K562 (cell line): ENCODE data around the gene PLD6. TPM values are rescaled to one million over a fixed set of nuclear protein-coding genes. Genes with fewer than 3 reads are reported as not detected.

Source experiments
- ATAC-seq: fragments of 200-7000 bp; cut with Tn5 transposase; 3 replicates; pipeline ENCODE4 v1.9.1; 2020; ENCODE audit warnings: moderate library complexity
- BruUV-seq: library from RNA; stranded (reverse); fragments of 400-500 nt; replicated peaks from 2 replicates; lab custom pipeline; 2021; lab: Mats Ljungman, UMichigan
- CTCF ChIA-PET: fragments of 300-600 bp; formaldehyde crosslinking; extraction: SDS; loops from one replicate; lab custom pipeline; 2021; ENCODE audit warnings: low intra/inter-chr PET ratio; lab: Yijun Ruan, JAX
- POLR2A ChIA-PET: fragments of 300-600, 350-650 bp; sonication (Branson Sonifier 250); formaldehyde crosslinking; extraction: SDS; loops from one replicate; lab custom pipeline; 2021; ENCODE audit warnings: antibody characterized with exemption, inconsistent platforms; lab: Yijun Ruan, JAX
- DNase-seq, 4 experiments: peaks; one replicate each; pipeline versions ENCODE4 v3.0.0 to v3.0.0-alpha.2; 2011 to 2018; ENCODE audit warnings: low spot score in 3 of 4, mixed read lengths in 3 of 4; ENCODE audit errors: extremely low read depth in 1 of 4
- FAIRE-seq: peaks from 2 replicates; lab custom pipeline; 2011; peaks lifted over from hg19 to GRCh38; lab: Jason Lieb, UNC
- H2AFZ ChIP-seq: 2 replicates; pipeline ENCODE4 v1.6.0; 2011; ENCODE audit warnings: low read depth, low read length, control low read depth, inconsistent platforms
- H3K27ac ChIP-seq: fragments of 200-600 bp; 3 replicates; pipeline ENCODE4 v1.8.0; 2011; ENCODE audit warnings: low read depth, mild to moderate bottlenecking, control low read depth, inconsistent platforms, low read length, moderate library complexity, mixed read lengths; ENCODE audit errors: extremely low read depth
- H3K27me3 ChIP-seq, 2 experiments: fragments of 300-600 bp in 1 of 2; 2 replicates in 1 of 2; 3 replicates in 1 of 2; pipeline versions ENCODE4 v1.6.0 to v1.8.0; 2011; ENCODE audit warnings: inconsistent platforms in 2 of 2, low read length in 2 of 2, mild to moderate bottlenecking in 1 of 2, mixed read lengths in 1 of 2, moderate library complexity in 1 of 2; ENCODE audit not compliant: control insufficient read depth in 2 of 2, insufficient read depth in 2 of 2
- H3K36me3 ChIP-seq: fragments of 300-600 bp; 3 replicates; pipeline ENCODE4 v1.8.0; 2011; ENCODE audit warnings: mild to moderate bottlenecking, low read length, inconsistent platforms; ENCODE audit not compliant: control insufficient read depth, insufficient read depth
- H3K4me1 ChIP-seq, 2 experiments: fragments of 200-600 bp in 1 of 2; replicated peaks in 1 of 2; 2 replicates in 1 of 2; 3 replicates in 1 of 2; pipeline versions ENCODE4 v1.5.1 to v1.8.0; 2011; ENCODE audit warnings: inconsistent platforms in 2 of 2, low read length in 2 of 2, mild to moderate bottlenecking in 1 of 2, mixed read lengths in 1 of 2, moderate library complexity in 1 of 2; ENCODE audit not compliant: control insufficient read depth in 2 of 2, insufficient read depth in 2 of 2
- H3K4me2 ChIP-seq: 2 replicates; pipeline ENCODE4 v1.6.1; 2011; ENCODE audit warnings: low read length, control low read depth, inconsistent platforms, mixed read lengths; ENCODE audit not compliant: insufficient read depth
- H3K4me3 ChIP-seq: fragments of 200-600 bp; sonication (generic), shearing (Covaris generic); 2 replicates; pipeline ENCODE4 v1.5.1; 2016; ENCODE audit warnings: control low read depth, inconsistent platforms
- H3K79me2 ChIP-seq: fragments of 200-600 bp; 3 replicates; pipeline ENCODE4 v1.8.0; 2011; ENCODE audit warnings: low read length, inconsistent platforms; ENCODE audit not compliant: control insufficient read depth, insufficient read depth
- H3K9ac ChIP-seq, 2 experiments: 2 replicates each; pipeline versions ENCODE4 v1.6.0 to v1.6.1; 2011; ENCODE audit warnings: low read depth in 2 of 2, low read length in 2 of 2, control low read depth in 1 of 2, inconsistent platforms in 1 of 2, mild to moderate bottlenecking in 1 of 2, mixed read lengths in 1 of 2; ENCODE audit not compliant: insufficient read depth in 1 of 2
- H3K9me1 ChIP-seq: one replicate; pipeline ENCODE4 v1.6.0; 2011; ENCODE audit warnings: inconsistent platforms, mild to moderate bottlenecking, low read length, moderate library complexity; ENCODE audit not compliant: control insufficient read depth, insufficient read depth
- H3K9me3 ChIP-seq: replicated peaks from 2 replicates; pipeline ENCODE4 v1.5.1; 2011; ENCODE audit warnings: low read depth, low read length, inconsistent platforms; ENCODE audit not compliant: control insufficient read depth, insufficient read depth
- H4K20me1 ChIP-seq: replicated peaks from 2 replicates; pipeline ENCODE4 v1.6.1; 2011; ENCODE audit warnings: low read length, inconsistent platforms, mixed read lengths; ENCODE audit not compliant: control insufficient read depth, insufficient read depth
- ARHGAP35 ChIP-seq: fragments of 450-650 bp; IDR thresholded peaks from 2 replicates; pipeline ENCODE4 v1.6.1; 2018; ENCODE audit not compliant: partially characterized antibody
- BCL6 ChIP-seq: fragments of 250-450 bp; sonication (Bioruptor Pico); IDR thresholded peaks from 2 replicates; pipeline ENCODE4 v1.4.0; 2020
- CTCF ChIP-seq, 3 experiments: IDR thresholded peaks in 2 of 3; conservative IDR thresholded peaks in 1 of 3; 2 replicates each; pipeline ENCODE4 v1.5.1; 2011 to 2012; ENCODE audit warnings: low read length in 3 of 3, mild to moderate bottlenecking in 3 of 3, control low read depth in 2 of 3, improper control_type of control experiment in 1 of 3, inconsistent platforms in 1 of 3, low read depth in 1 of 3, mixed read lengths in 1 of 3, moderate library complexity in 1 of 3; ENCODE audit not compliant: insufficient read depth in 2 of 3
- ERF ChIP-seq: fragments of 450-650 bp; formaldehyde crosslinking; IDR thresholded peaks from 2 replicates; pipeline ENCODE4 v1.4.0; 2020; ENCODE audit warnings: mild to moderate bottlenecking, mixed read lengths
- ETV1 ChIP-seq: fragments of 450-650 bp; conservative IDR thresholded peaks from 2 replicates; pipeline ENCODE4 v1.6.1; 2016; ENCODE audit warnings: missing genetic modification characterization, control low read depth, low read depth, missing compliant biosample characterization
- FOXO4 ChIP-seq: fragments of 450-650 bp; formaldehyde crosslinking; IDR thresholded peaks from 2 replicates; pipeline ENCODE4 v1.4.0; 2020; ENCODE audit warnings: mild to moderate bottlenecking, moderate library complexity
- LCOR ChIP-seq: sonication (generic); formaldehyde crosslinking; IDR thresholded peaks from 2 replicates; pipeline ENCODE4 v1.8.0; 2022; ENCODE audit warnings: mild to moderate bottlenecking, missing genetic modification reagents
- NCOA1 ChIP-seq: fragments of 450-650 bp; IDR thresholded peaks from 2 replicates; pipeline ENCODE4 v1.6.1; 2016; ENCODE audit warnings: low read depth
- NCOA2 ChIP-seq, 2 experiments: fragments of 450-650 bp; IDR thresholded peaks; 2 replicates each; pipeline ENCODE4 v1.6.1; 2018; ENCODE audit warnings: mild to moderate bottlenecking in 2 of 2, moderate library complexity in 1 of 2; ENCODE audit not compliant: partially characterized antibody in 2 of 2
- NR2F6 ChIP-seq: fragments of 450-650 bp; formaldehyde crosslinking; IDR thresholded peaks from 2 replicates; pipeline ENCODE4 v1.4.0; 2020; ENCODE audit warnings: mild to moderate bottlenecking
- PHF21A ChIP-seq: fragments of 450-650 bp; IDR thresholded peaks from 2 replicates; pipeline ENCODE4 v1.6.1; 2017; ENCODE audit warnings: low read depth, borderline replicate concordance
- POLR2AphosphoS2 ChIP-seq: IDR thresholded peaks from 2 replicates; pipeline ENCODE4 v1.6.1; 2012; ENCODE audit warnings: low read length, improper control_type of control experiment
- POLR2G ChIP-seq: fragments of 200-400 bp; formaldehyde crosslinking; IDR thresholded peaks from 2 replicates; pipeline ENCODE4 v1.6.1; 2017; ENCODE audit warnings: low read depth, mild to moderate bottlenecking, antibody characterized with exemption, low read length, moderate library complexity
- RBM39 ChIP-seq: fragments of 200-400 bp; formaldehyde crosslinking; optimal IDR thresholded peaks from 2 replicates; pipeline ENCODE3; 2018; ENCODE audit warnings: low read depth, low read length
- SMARCC2 ChIP-seq: fragments of 450-650 bp; IDR thresholded peaks from 2 replicates; pipeline ENCODE4 v1.6.1; 2017; ENCODE audit warnings: antibody characterized with exemption, moderate library complexity, mild to moderate bottlenecking, low read depth
- SREBF1 ChIP-seq: fragments of 150-350 bp; IDR thresholded peaks from 2 replicates; pipeline ENCODE4 v1.6.1; 2014; ENCODE audit warnings: antibody characterized with exemption, low read depth, low read length, borderline replicate concordance
- TEAD4 ChIP-seq, 2 experiments: sonication (generic) in 1 of 2; formaldehyde crosslinking in 1 of 2; IDR thresholded peaks; 2 replicates each; pipeline versions ENCODE4 v1.6.1 to v1.8.0; 2012 to 2022; ENCODE audit warnings: borderline replicate concordance in 1 of 2, inconsistent platforms in 1 of 2, low read length in 1 of 2, mild to moderate bottlenecking in 1 of 2, missing genetic modification reagents in 1 of 2
- U2AF1 ChIP-seq: fragments of 200-400 bp; formaldehyde crosslinking; optimal IDR thresholded peaks from 2 replicates; pipeline ENCODE3; 2017; ENCODE audit warnings: mild to moderate bottlenecking, low read depth, low read length, moderate library complexity
- ZNF23 ChIP-seq: fragments of 250-450 bp; sonication (Bioruptor Pico); IDR thresholded peaks from 2 replicates; pipeline ENCODE4 v1.4.0; 2020; ENCODE audit warnings: mild to moderate bottlenecking
- WGBS: fragments of 100-300 bp; shearing (Covaris generic); methylation state at CpG from one replicate; pipeline ENCODE4 v1.1.6; 2016; ENCODE audit warnings: low coverage, mixed read lengths; ENCODE audit not compliant: insufficient coverage; ENCODE audit errors: missing lambda C conversion rate; 5-methylcytosine and 5-hydroxymethylcytosine counted together
- in situ Hi-C: fragments of 300-500 bp; cut with MboI; formaldehyde crosslinking; loops from 4 replicates; pipeline ENCODE4 v1.15.0; 2018; ENCODE audit warnings: inconsistent platforms, mixed read lengths
- intact Hi-C: fragments of 100-400 bp; cut with micrococcal nuclease; formaldehyde crosslinking; loops from 2 replicates; pipeline ENCODE4 v1.14.2; 2022
- polyA plus RNA-seq, 8 experiments: library from polyadenylated mRNA; depleted of rRNA in 4 of 8; stranded (reverse) in 5 of 8; unstranded in 3 of 8; fragments of >200 nt; fragmentation: Nextera tagmentation in 2 of 8; fragmentation: Illumina TruSeq in 1 of 8; extraction: Ambion mirVana in 2 of 8; extraction: Trizol in 1 of 8; gene quantifications; 2 replicates each; pipeline versions ENCODE4 v1.2.1 to v1.2.3, GENCODE V29; 2011 to 2014; ENCODE audit warnings: inconsistent platforms in 1 of 8, missing spikeins in 1 of 8
- total RNA-seq, 7 experiments: library from RNA; depleted of rRNA in 6 of 7; stranded (reverse); fragments of >200 nt in 6 of 7; fragmentation: Illumina TruSeq in 2 of 7; extraction: Trizol in 2 of 7; gene quantifications; 2 replicates each; pipeline versions ENCODE4 v1.2.1 to v1.2.3, GENCODE V29; 2011 to 2021; ENCODE audit warnings: low replicate concordance in 1 of 7

Gene PLD6
- total and polyA plus RNA-seq, 9 of the 15 experiments (the other 6 are each of a cell fraction or from before 2014, with no cell fraction given), result 3.6 to 15.6 (median 10.0) TPM

GRCh38 chr17:17171186-17171585 lies 34.9 kb downstream of the PLD6 start:
- 92% methylated on average over 4 of the region's 7 CpGs for WGBS
- DNase-seq, result no peak
- no peaks in the 10 kb centered on the region for H3K9me3 ChIP-seq
- H4K20me1 ChIP-seq, result no peaks in the 10 kb centered on the region
- no peak overlapping the region for H2AFZ ChIP-seq
- no peak for ATAC-seq
- TF ChIP-seq PHF21A, result no peak
- no peak for TF ChIP-seq NCOA1
- TF ChIP-seq BCL6 (CRISPR knock-in tag), result no peak
- no peak for TF ChIP-seq FOXO4 (CRISPR knock-in tag)
- TF ChIP-seq U2AF1, result no peak
- no peak for TF ChIP-seq ZNF23 (CRISPR knock-in tag)
- no peak for TF ChIP-seq ERF (CRISPR knock-in tag)
- TF ChIP-seq NCOA2 (IDR thresholded peaks at IDR 0.05; ENCODE audit: partially characterized antibody in 2 of 2), result no peak
- TF ChIP-seq CTCF (IDR thresholded peaks at IDR 0.05 in 2 of 3, conservative IDR thresholded peaks at IDR 0.05 in 1 of 3; ENCODE audit: insufficient read depth in 2 of 3, low read depth in 1 of 3, low read length in 3 of 3), result no peak
- no peak for TF ChIP-seq NR2F6 (CRISPR knock-in tag)
- TF ChIP-seq LCOR (CRISPR knock-in tag), result no peak
- TF ChIP-seq SMARCC2, result no peak
- no peak for TF ChIP-seq TEAD4 (IDR thresholded peaks at IDR 0.05; ENCODE audit: low read length)
- TF ChIP-seq TEAD4 (CRISPR knock-in tag; IDR thresholded peaks at IDR 0.05; ENCODE audit: borderline replicate concordance), result no peak
- TF ChIP-seq ETV1 (tag), result no peak
- TF ChIP-seq SREBF1, result no peak
- TF ChIP-seq POLR2G, result no peak
- TF ChIP-seq ARHGAP35, result no peak
- TF ChIP-seq POLR2AphosphoS2, result no peak
- no peak for TF ChIP-seq RBM39
- intact Hi-C loops (no loop called here), in situ Hi-C loops (no loop called here)
- H3K36me3 ChIP-seq, result peaks cover 34% of the 10 kb centered on the region; the same call in 2 of the 3 replicates
- ChIA-PET CTCF (no interaction called here), POLR2A (interaction anchor here (1.6 kb wide), 1 partner anchor 18 kb away, joined by 4 read pairs; no protein-coding TSS in a partner anchor)
- no peak for FAIRE-seq
- no peak overlapping the region for H3K4me2 ChIP-seq
- no peaks in the 10 kb centered on the region for H3K9me1 ChIP-seq
- H3K27me3 ChIP-seq, result no peaks in the 10 kb centered on the region
- no peaks in the 10 kb centered on the region for H3K79me2 ChIP-seq
- no TSS peak for BruUV-seq
- peaks cover 7 to 18% of the 10 kb centered on the region in 2 experiments; a peak in 4 of 5 replicates for H3K4me1 ChIP-seq
- no peak overlapping the region for H3K9ac ChIP-seq
- H3K27ac ChIP-seq, result no peak overlapping the region
- no peak overlapping the region for H3K4me3 ChIP-seq
